OCI-LY7 (cell line): Measurements from ENCODE around the gene SALL2. TPM values are rescaled to one million over a fixed set of nuclear protein-coding genes. Genes with fewer than 3 reads are reported as not detected.

Experiments
- Bru-seq: library from RNA; stranded (reverse); fragments of 400-500 nt; gene quantifications from one replicate; lab custom pipeline; 2021; lab: Mats Ljungman, UMichigan
- BruChase-seq, 2 experiments: library from RNA; stranded (reverse); fragments of 400-500 nt; gene quantifications; one replicate each; lab custom pipeline; 2021; lab: Mats Ljungman, UMichigan
- BruUV-seq: library from RNA; stranded (reverse); fragments of 400-500 nt; replicated peaks from 2 replicates; lab custom pipeline; 2021; lab: Mats Ljungman, UMichigan
- CTCF ChIA-PET: fragments of 300-600 bp; sonication (Branson Sonifier 250); formaldehyde crosslinking; loops from one replicate; lab custom pipeline; 2022; ENCODE audit warnings: antibody characterized with exemption; ENCODE audit not compliant: unreplicated experiment; lab: Charles Lee
- POLR2A ChIA-PET: fragments of 300-600 bp; sonication (Branson Sonifier 250); formaldehyde crosslinking; loops from one replicate; lab custom pipeline; 2022; ENCODE audit warnings: antibody characterized with exemption; lab: Charles Lee
- DNase-seq: peaks from one replicate; pipeline ENCODE4 v3.0.0-alpha.2; 2015; ENCODE audit warnings: low spot score
- H2AFZ ChIP-seq: fragments of 200-600 bp; sonication (generic), shearing (Covaris generic); 2 replicates; pipeline ENCODE4 v1.6.1; 2014; ENCODE audit warnings: mild to moderate bottlenecking, antibody characterized with exemption, low read length, moderate library complexity
- H3K27ac ChIP-seq: fragments of 200-600 bp; sonication (generic); 2 replicates; pipeline ENCODE4 v1.5.1; 2014; ENCODE audit warnings: mixed run types, low read depth, mild to moderate bottlenecking, moderate library complexity, low read length, inconsistent platforms; ENCODE audit not compliant: poor library complexity, severe bottlenecking
- H3K36me3 ChIP-seq: fragments of 200-600 bp; sonication (generic); 2 replicates; pipeline ENCODE4 v1.6.1; 2014; ENCODE audit warnings: mild to moderate bottlenecking, antibody characterized with exemption, low read length, moderate library complexity, mixed read lengths; ENCODE audit not compliant: insufficient read depth
- H3K4me1 ChIP-seq: fragments of 200-600 bp; sonication (generic); 2 replicates; pipeline ENCODE4 v1.5.1; 2014; ENCODE audit warnings: mild to moderate bottlenecking, low read length; ENCODE audit not compliant: insufficient read depth, poor library complexity, severe bottlenecking
- H3K4me2 ChIP-seq: fragments of 200-600 bp; sonication (generic); 2 replicates; pipeline ENCODE4 v1.6.1; 2014; ENCODE audit warnings: mild to moderate bottlenecking, low read length
- H3K4me3 ChIP-seq: fragments of 200-600 bp; sonication (generic); 2 replicates; pipeline ENCODE4 v1.5.1; 2014; ENCODE audit warnings: mild to moderate bottlenecking, low read depth, low read length; ENCODE audit not compliant: poor library complexity, severe bottlenecking
- H3K79me2 ChIP-seq: fragments of 200-600 bp; sonication (generic); 2 replicates; pipeline ENCODE4 v1.6.1; 2016; ENCODE audit warnings: low read depth, mild to moderate bottlenecking, low read length, moderate library complexity, mixed read lengths; ENCODE audit not compliant: insufficient read depth
- H3K9me2 ChIP-seq: fragments of 200-600 bp; sonication (generic); 2 replicates; pipeline ENCODE4 v1.6.1; 2016; ENCODE audit warnings: mild to moderate bottlenecking, low read length, mixed read lengths; ENCODE audit not compliant: insufficient read depth
- H3K9me3 ChIP-seq: fragments of 200-600 bp; sonication (generic); 2 replicates; pipeline ENCODE4 v1.6.1; 2014; ENCODE audit warnings: mild to moderate bottlenecking, mixed run types, low read length, mixed read lengths
- H4K20me1 ChIP-seq: fragments of 200-600 bp; sonication (generic); 2 replicates; pipeline ENCODE4 v1.6.1; 2014; ENCODE audit warnings: mild to moderate bottlenecking, antibody characterized with exemption, low read length, moderate library complexity, mixed read lengths; ENCODE audit not compliant: insufficient read depth
- CTCF ChIP-seq: fragments of 200-600 bp; sonication (generic); conservative IDR thresholded peaks from 2 replicates; pipeline ENCODE4 v1.5.1; 2014; ENCODE audit warnings: mild to moderate bottlenecking, antibody characterized with exemption, low read length, moderate library complexity, mixed read lengths
- EZH2phosphoT487 ChIP-seq: fragments of 200-600 bp; sonication (generic); IDR thresholded peaks from 2 replicates; pipeline ENCODE4 v1.6.1; 2018; ENCODE audit warnings: low read depth, borderline replicate concordance, mild to moderate bottlenecking, mixed run types, antibody characterized with exemption, low read length, moderate library complexity, mixed read lengths
- intact Hi-C: fragments of 100-400 bp; cut with micrococcal nuclease; formaldehyde crosslinking; loops from one replicate; pipeline ENCODE4 v1.10.0; 2022; ENCODE audit not compliant: unreplicated experiment
- long read RNA-seq: library from polyadenylated mRNA; stranded (forward); transcript quantifications from one replicate; pipeline ENCODE4 v2.0.0, GENCODE V29; 2022
- total RNA-seq, 2 experiments: library from RNA; depleted of rRNA in 1 of 2; stranded (reverse); fragments of >200 nt in 1 of 2; shearing (Covaris generic) in 1 of 2; gene quantifications; 2 replicates each; pipeline ENCODE4 v1.2.3, GENCODE V29; 2014 to 2022

Gene SALL2
- total RNA-seq (2014; rRNA removed; shearing (Covaris generic)) (7.9 and 8.2 TPM in 2 replicates), total RNA-seq (2022) (12.9 and 15.9 TPM in 2 replicates), Bru-seq, nascent RNA (percentile 39 among the genes with signal in this experiment), BruChase-seq, experiment 1, labeled RNA remaining after a 6-hour chase (percentile 36 among the genes with signal in this experiment), BruChase-seq, experiment 2, labeled RNA remaining after a 2-hour chase (percentile 55 among the genes with signal in this experiment)
- long read RNA-seq, partial matches to known transcripts = 1 of 11 reads
- long read RNA-seq, other reads (novel, unspliced or antisense) = 7 of 11 reads

GRCh38 chr14:21525962-21526671 is at the start of gene SALL2:
SALL2 (minus strand) TSS chr14:21526346; CDS start chr14:21526127, 219 bp downstream.
- ChIA-PET POLR2A (interaction anchor here (0.6 to 3.3 kb wide), 17 partner anchors 8 to 1226 kb away, joined by 3 to 33 read pairs (median 6); partner anchors contain the start of genes CHD8 and METTL3), CTCF (interaction anchor here (0.6 to 1.4 kb wide), 9 partner anchors 12 to 1452 kb away, joined by 3 to 15 read pairs (median 6); partner anchors contain the start of gene METTL3)
- TF ChIP-seq EZH2phosphoT487 = no peak
- TF ChIP-seq CTCF = no peak
- no TSS peak for BruUV-seq
- Histone ChIP-seq H3K9me2 (no peaks in the 10 kb centered on the region), H4K20me1 (no peaks in the 10 kb centered on the region), H3K27ac (peak within 1 kb of the TSS; percentile 81), H3K4me3 (peak within 1 kb of the TSS; percentile 83), H3K79me2 (no peaks in the 10 kb centered on the region), H3K4me1 (peaks cover 45% of the 10 kb centered on the region), H3K36me3 (no peaks in the 10 kb centered on the region), H3K9me3 (no peaks in the 10 kb centered on the region), H2AFZ (peak within 1 kb of the TSS; percentile 62), H3K4me2 (peak within 1 kb of the TSS; percentile 80)
- intact Hi-C loops = no loop called here
- peak; percentile 66 for DNase-seq

DNA sequence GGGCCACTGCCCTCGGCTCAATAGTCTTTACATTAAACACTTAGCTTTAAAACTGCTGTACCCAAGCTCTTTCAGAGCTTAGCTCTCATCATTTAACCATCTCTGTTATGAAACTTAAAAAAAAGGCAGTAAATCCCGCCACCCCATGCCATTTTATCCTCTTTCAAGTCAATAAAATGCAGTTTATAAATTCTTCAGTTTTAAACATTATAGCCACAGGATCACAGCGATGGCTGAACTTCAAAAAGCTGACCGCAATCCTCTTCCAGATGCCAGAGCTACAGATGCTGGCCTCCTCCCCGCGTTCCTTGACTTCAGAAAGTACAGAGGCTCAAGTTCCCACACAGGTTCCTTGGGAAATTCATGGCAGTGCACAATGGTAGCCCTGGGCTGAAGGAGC is 49.5 kb upstream of the SALL2 start:
- no peak overlapping the region for H2AFZ ChIP-seq
- no peak overlapping the region for H3K27ac ChIP-seq
- TF ChIP-seq EZH2phosphoT487 (no peak), CTCF (no peak)
- no peaks in the 10 kb centered on the region for H4K20me1 ChIP-seq
- H3K4me3 ChIP-seq = no peak overlapping the region
- ChIA-PET POLR2A (interaction anchor here (0.6 kb wide), 2 partner anchors 119 to 136 kb away, joined by 3 read pairs; no protein-coding TSS in a partner anchor), CTCF (no interaction called here)
- H3K4me1 ChIP-seq = no peaks in the 10 kb centered on the region
- intact Hi-C loops = no loop called here
- DNase-seq = no peak
- H3K79me2 ChIP-seq = no peaks in the 10 kb centered on the region
- no peaks in the 10 kb centered on the region for H3K36me3 ChIP-seq
- BruUV-seq = no TSS peak
- H3K9me3 ChIP-seq = no peaks in the 10 kb centered on the region
- no peaks in the 10 kb centered on the region for H3K9me2 ChIP-seq
- no peak overlapping the region for H3K4me2 ChIP-seq
